Stimulated activated CD4-positive, alpha-beta T cell treated with anti-CD3 and anti-CD28 coated beads, Interleukin-15, amount 100 ng/mL, for 1 hour (primary cell): ENCODE results near the gene PTPRR.
"Not testable (repeated sequence)": the region's sequence is repeated elsewhere in the genome, so short reads cannot be mapped to it uniquely, and the experiment has no call there.

Source experiments
- DNase-seq, 2 donors: peaks; one replicate each; pipeline ENCODE4 v3.0.0-alpha.2; 2020; ENCODE audit warnings: low read depth in 1 of 2, low spot score in 1 of 2

PTPRR gene

GRCh38 chr12:70749931-70750330 lies 170.6 kb downstream of the PTPRR start:
- no peak for DNase-seq

- no peak for DNase-seq
Measured at GRCh38 chr12:70748809-70749208, 171.7 kb downstream of the PTPRR start.

GRCh38 chr12:70747445-70748260 lies 172.9 kb downstream of the PTPRR start:
- DNase-seq, result no peak

GRCh38 chr12:70745048-70745447 lies 175.5 kb downstream of the PTPRR start:
- DNase-seq, result no peak

- no peak for DNase-seq
Measured at GRCh38 chr12:70744178-70744577, 176.4 kb downstream of the PTPRR start.

GRCh38 chr12:70741256-70741655 lies 179.3 kb downstream of the PTPRR start:
- DNase-seq, result no peak

- no peak for DNase-seq
Measured at GRCh38 chr12:70739756-70740155, 180.8 kb downstream of the PTPRR start.

- DNase-seq, result no peak
Measured at GRCh38 chr12:70736351-70737133, 184.0 kb downstream of the PTPRR start.

- not testable (repeated sequence) for DNase-seq
Measured at GRCh38 chr12:70735197-70735596, 185.3 kb downstream of the PTPRR start.

- DNase-seq, result no peak
Measured at GRCh38 chr12:70733385-70733784, 187.2 kb downstream of the PTPRR start.

GRCh38 chr12:70732287-70732686 lies 188.3 kb downstream of the PTPRR start:
- no peak for DNase-seq

GRCh38 chr12:70730675-70731180 lies 189.8 kb downstream of the PTPRR start:
- DNase-seq, result no peak

GRCh38 chr12:70724444-70724843 lies 196.1 kb downstream of the PTPRR start:
- no peak for DNase-seq

- DNase-seq, result no peak
Measured at GRCh38 chr12:70722584-70723343, 197.8 kb downstream of the PTPRR start.

GRCh38 chr12:70721656-70722357 lies 198.7 kb downstream of the PTPRR start:
- no peak for DNase-seq

GRCh38 chr12:70721216-70721615 lies 199.3 kb downstream of the PTPRR start:
- no peak for DNase-seq

GRCh38 chr12:70719672-70720420 lies 200.7 kb downstream of the PTPRR start:
- no peak for DNase-seq

- no peak for DNase-seq
Measured at GRCh38 chr12:70719071-70719470, 201.5 kb downstream of the PTPRR start.

- DNase-seq, result no peak
Measured at GRCh38 chr12:70711831-70712230, 208.7 kb downstream of the PTPRR start.

- no peak for DNase-seq
Measured at GRCh38 chr12:70709022-70709421, 211.5 kb downstream of the PTPRR start.
